Hematopoietic multipotent progenitor cell treated with erythropoietin and hydrocortisone succinate and interleukin-3 and kit ligand, for 15 days (in vitro differentiated cells): Measurements from ENCODE around the gene DCDC1.

Source experiments
- DNase-seq: peaks from one replicate; pipeline ENCODE4 v3.0.0-alpha.2; 2015; ENCODE audit warnings: low spot score

DCDC1 gene, protein sequence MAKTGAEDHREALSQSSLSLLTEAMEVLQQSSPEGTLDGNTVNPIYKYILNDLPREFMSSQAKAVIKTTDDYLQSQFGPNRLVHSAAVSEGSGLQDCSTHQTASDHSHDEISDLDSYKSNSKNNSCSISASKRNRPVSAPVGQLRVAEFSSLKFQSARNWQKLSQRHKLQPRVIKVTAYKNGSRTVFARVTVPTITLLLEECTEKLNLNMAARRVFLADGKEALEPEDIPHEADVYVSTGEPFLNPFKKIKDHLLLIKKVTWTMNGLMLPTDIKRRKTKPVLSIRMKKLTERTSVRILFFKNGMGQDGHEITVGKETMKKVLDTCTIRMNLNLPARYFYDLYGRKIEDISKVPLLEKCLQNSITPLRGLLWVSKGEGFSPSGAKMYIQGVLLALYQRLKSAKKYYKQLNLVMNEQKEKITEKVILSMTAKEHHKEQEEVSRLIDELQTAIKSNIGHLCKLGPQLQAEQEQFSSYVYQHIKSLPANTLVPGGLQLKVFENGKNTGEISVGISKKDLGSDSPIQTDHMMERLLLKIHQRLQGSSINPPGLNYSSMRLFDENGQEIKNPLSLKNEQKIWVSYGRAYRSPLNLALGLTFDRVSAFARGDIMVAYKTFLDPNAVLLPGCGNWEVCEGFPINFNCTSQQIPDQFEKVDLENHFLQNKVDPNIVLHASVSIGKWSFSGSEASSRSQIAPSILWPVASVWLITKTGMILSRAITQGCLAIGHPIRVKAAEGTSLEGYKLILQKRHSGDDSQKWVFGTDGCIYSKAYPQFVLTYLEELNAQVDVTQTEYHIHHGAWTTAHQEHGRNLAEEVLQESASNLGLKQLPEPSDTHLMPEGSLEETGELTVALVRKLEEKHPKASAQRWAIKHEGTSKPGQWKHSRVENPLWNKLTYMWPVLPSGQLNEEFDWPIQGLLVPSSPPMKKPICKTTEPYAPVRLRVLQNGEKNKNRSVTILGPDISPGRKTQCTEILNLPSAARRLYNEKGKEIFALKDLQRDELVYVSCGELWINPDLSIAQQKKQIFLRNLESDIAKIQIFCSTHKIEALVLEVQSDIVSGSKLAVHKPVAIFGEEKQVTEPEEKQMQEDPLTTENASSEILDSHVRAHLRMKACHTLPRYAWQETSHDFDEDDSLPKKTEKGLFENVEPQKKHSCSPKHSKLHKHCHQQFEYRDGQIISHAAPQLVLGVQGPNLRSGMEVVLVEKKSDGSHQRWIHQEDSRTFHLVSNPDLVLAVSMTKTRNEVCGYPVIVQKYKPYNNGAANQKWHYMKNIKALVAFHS (N-terminal part only)

DNA sequence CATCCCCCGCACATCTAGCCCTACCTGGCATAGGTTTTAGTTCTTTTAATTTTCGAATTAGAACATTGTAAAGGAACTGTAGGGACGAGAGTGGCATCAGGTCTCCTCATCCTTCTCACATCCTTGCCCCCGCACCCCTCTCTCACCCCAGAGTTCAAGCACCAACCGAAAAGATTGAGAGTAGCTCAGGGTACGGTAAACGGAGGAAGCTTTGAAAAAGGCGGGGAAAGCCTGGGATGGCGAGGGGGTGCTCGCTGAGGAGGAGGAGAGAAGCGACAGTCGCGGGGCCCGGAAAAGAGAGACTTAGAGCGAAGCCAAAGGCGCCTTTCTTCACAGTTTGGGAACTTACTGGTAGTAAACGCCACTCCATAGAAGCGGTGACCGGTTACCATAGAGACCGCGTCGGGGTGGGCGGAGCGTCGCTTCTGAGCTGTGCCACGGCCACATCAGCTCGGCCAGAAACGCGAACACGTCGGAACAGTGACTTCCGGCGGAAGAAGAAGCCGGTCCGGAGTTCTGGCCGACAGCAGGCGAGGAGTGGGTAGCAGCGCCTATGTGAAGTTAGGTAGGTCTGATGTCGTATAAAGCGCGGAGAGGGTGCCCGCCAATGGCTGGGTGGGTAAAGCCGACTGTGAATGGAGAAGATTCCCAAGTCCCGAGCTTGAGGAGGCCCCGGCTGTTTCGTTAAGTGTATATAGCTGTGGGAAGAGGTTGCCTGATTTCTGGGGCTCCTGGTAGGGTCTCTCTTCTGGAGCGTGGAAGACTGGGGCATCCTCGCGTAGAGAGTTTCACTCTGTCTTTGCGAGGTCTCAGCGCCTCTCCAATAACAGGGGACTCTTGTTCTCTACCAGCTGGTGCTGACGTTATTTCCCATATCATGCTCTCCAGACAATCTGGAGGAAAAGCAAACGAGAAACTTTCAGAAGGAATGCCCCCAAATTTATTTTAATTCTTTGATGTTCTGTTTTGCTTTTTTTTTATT lies at the start of gene DCDC1, which contains the start of gene DNAJC24:
TSS of gene DCDC1 (minus strand) at position 392 of the 982 bp plus-strand sequence. CDS start 41,459 bp downstream, outside the sequence.
TSS of gene DNAJC24 (plus strand) at position 513 of the 982 bp plus-strand sequence. CDS start 889 bp downstream, outside the sequence.
- DNase-seq, result peak; percentile 93

DNA sequence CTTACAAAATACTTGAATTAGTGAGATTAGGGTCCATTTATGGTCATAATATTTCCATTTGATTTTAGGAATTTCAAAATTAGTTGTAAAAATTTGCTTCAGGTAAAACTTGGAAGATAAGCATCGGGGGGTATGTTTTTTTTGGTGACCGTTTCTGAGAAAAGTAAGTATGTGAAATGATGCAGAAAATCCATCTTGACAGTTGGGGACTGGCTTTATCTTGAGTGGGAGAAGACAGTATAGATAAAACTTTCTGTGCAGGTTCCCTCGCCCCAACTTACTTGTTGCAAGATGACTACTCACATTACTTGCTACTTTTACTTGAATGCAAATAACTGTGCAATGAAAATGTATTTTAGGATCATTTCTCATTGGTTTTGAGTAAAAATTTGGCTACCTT lies 49.6 kb upstream of the DCDC1 start:
- DNase-seq, result no peak

DNA sequence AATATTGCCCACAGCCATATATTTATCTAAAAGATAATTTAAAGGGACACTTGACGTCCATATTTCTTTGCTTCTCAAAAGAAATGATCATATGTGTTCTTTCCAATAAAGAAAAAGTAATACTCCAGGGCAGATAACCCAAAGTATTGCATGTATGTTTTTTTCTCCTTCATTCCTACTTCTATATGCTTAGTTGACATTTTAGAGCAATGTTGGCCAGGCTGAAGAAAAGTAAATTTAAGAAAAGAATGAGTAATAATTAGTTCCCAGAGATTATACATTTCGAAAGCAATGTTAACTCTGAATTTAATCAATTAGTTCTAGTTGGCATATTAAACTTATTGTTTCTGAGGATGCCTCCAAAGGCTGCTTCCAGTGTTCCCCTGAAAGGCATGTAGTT lies 48.3 kb upstream of the DCDC1 start:
- DNase-seq, result no peak

DNA sequence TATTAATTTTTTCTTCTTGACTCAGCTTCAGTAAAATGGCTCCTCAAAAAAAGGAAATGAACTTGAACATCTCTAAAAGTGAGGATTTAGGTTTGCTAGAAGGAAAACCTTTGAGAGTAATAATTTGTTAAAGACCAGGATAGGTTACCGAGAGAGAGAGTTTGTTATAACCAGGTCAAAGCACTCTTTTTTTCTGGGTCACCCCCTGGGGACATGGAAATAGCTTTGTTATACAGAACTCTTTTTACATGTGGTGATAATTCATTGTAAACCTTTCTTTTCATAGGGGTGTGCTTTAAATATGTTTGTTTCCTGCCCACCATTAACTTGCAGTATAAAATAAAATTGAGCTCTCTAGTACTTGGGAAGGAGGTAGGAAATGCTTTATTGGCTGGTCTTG lies 47.8 kb upstream of the DCDC1 start:
- no peak for DNase-seq

DNA sequence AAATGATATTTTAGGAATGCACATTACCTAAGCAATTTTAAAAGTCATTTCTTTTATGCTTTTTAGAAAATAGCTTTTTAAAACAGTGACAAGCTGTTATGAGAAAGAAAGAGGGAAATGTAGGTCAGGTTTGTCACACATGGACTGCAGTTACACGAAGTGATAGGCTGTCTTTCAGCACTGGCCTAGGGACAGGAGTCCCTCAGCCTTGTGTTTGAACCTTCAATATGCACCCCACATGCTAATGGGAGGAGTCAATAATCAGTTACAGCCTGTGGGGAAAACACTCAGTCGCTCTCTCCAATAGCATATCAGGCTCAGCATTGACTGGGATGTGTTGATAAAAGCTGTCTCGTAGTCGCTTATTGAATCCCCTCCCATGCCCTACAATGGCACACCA lies 45.9 kb upstream of the DCDC1 start:
- no peak for DNase-seq

DNA sequence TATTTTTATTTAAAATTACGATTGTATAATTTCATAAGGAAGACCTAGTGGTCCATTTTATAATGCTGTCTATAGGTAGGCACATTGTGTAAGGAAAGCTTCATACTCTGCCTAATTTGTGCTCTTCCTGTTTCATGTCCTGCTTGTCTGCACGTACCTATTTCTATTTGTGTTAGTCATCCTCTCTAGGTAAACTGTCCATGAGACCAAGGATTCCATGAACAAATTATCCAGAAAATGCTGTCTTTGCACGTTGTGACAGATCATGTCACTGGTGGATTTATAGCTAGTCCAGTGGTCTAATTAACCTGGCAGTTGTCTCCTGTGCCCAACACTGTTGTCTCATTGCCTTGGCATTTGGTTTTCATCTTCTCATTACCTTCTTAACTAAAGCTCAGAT lies 44.8 kb upstream of the DCDC1 start:
- no peak for DNase-seq

- no peak for DNase-seq
These were observed 43.4 kb upstream of the DCDC1 start for GRCh38 chr11:31412946-31413345.

DNA sequence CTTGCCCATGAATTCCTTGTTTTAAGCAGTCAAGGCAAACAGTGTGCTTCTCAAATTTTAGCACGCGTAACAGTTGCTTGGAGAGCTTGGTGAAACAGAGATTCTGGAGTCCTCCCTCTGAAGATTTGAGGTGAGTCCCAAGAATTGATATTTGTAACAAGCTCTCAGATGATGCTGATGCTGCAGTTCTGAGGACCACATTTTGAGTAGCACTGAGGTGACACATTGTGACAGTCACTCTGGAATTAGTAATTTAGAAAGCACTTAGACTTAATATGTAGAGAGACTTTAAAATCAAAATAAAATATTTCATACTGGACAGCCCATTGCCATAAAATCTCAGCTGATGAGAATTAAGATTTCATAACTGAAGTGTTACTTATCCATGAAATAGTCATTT lies 38.7 kb upstream of the DCDC1 start:
- DNase-seq, result no peak

GRCh38 chr11:31404614-31405013 lies 35.1 kb upstream of the DCDC1 start:
- no peak for DNase-seq

- peak; percentile 16 for DNase-seq
These were observed 27.8 kb upstream of the DCDC1 start for GRCh38 chr11:31397239-31397834.

DNA sequence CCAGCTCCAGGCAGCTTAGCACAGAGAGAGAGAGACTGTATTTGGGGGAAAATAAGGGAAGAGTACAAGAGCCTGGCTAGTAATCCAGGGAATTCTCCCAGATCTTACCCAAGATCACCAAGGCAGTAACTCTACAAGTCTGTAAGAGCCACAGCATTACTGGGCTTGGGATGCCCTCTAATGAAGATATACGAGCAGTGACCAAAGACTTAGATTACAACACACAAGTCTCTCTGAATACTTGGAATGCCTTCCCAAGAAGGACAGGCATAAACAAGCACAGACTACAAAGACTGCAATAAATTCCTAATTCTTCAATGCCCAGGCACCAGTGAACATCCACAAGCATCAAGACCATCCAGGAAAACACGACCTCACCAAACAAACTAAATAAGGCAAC lies 17.8 kb upstream of the DCDC1 start:
- no peak for DNase-seq

DNA sequence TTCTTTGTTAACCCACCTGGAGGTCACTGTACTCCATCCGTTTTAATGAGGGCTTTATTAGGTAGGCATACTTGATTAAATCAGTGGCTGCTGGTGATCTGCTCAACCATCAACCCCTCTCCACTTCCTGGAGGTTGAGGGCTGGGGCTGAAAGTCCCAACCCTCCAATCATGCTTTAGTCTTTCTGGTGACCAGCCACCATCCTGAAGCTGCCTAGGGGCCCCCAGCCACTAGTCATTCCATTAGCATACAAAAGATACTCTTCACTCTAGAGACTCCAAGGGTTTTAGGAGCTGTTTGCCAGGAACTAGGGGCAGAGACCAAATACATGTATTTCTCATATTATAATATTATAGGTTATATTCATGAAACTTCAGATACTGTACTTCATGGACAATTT lies 13.6 kb upstream of the DCDC1 start:
- DNase-seq, result no peak

- no peak for DNase-seq
These were observed 6.3 kb upstream of the DCDC1 start for GRCh38 chr11:31375879-31376278.

DNA sequence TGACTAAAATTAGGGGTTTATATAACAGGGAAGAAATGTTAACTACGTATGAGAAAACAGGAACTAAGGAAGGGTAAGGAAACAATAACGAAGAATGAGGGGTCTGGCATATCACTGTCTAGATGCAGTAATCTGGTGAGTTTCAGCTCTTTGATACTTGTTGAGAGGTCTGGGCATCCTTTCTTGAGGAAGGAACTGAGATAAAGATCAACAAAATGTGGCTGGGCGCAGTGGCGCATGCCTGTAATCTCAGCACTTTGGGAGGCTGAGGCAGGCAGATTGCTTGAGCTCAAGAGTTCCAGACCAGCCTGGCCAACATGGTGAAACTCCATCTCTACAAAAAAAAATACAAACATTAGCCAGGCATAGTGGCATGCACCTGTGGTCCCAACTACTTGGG lies 2.7 kb downstream of the DCDC1 start:
- DNase-seq, result no peak

DNA sequence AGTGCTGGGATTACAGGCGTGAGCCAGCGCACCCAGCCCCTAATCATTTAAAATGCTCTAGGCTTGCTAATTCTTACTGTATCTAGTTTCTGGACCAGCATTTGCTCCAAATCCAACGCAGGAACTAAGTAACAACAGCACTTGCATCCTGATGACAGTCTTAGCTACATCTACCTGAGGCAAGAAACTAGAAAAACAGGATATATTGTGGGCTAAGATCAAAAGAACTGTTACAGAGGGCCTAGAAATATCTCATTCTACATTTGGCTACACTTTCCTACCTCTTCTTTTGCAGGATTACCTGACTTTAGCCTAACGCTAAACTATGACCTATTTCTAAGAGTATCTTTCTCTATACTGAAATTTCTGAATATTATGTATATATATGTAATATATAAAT lies 7.8 kb downstream of the DCDC1 start:
- DNase-seq, result no peak

- no peak for DNase-seq
These were observed 13.7 kb downstream of the DCDC1 start for GRCh38 chr11:31355817-31356216.

GRCh38 chr11:31355131-31355530 lies 14.4 kb downstream of the DCDC1 start:
- DNase-seq, result no peak

GRCh38 chr11:31351168-31351567 lies 18.4 kb downstream of the DCDC1 start:
- DNase-seq, result no peak

DNA sequence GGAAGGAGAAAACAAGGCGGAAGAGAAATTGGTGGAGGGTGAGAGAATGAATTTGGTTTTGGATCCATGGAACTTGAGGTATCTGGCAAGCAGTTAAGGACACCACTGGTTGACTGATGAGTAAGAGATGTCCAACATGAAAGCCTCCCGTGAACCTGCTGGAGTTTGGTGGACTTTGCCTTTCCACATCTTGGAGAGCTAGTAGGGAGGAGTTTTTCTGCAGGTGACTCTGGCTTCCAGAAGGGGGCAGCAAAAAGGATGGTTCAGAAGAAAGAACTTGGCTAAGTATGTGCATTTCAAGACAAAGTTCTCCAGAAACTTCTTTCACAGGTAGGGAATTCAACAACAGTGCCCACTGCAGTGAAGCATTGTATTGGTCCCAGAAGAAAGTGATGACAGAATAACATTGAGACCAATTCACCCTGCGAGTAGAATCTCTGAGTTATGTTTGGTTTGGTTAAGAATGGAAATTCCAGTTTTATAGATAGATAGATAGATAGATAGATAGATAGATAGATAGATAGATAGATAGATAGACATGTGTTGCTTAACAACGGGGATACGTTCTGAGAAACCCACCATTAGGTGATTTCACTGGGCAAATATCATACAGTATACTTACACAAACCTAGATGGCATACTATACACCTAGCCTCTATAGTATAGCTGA lies 28.5 kb downstream of the DCDC1 start:
- DNase-seq, result no peak

DNA sequence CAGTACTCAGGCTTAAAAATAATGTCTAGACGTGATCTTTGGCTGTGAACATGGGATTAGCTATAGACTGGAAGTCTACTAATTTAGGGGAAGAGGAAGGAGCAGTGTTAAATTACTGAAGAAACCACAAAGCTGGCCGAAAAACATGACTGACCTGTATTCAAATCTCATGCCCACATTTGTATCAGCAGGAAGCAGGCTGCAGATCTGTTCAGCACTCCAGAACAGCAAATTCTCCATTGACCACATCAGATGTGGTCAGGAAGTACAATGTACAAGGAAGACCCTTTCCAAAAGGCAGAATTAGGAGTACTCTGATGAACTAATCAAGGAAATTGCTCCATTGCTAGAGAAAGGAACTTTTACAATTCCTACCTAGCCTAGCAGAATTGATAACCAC lies 31.7 kb downstream of the DCDC1 start:
- DNase-seq, result no peak
